Measurements from ENCODE around the gene ETFA.

DNA sequence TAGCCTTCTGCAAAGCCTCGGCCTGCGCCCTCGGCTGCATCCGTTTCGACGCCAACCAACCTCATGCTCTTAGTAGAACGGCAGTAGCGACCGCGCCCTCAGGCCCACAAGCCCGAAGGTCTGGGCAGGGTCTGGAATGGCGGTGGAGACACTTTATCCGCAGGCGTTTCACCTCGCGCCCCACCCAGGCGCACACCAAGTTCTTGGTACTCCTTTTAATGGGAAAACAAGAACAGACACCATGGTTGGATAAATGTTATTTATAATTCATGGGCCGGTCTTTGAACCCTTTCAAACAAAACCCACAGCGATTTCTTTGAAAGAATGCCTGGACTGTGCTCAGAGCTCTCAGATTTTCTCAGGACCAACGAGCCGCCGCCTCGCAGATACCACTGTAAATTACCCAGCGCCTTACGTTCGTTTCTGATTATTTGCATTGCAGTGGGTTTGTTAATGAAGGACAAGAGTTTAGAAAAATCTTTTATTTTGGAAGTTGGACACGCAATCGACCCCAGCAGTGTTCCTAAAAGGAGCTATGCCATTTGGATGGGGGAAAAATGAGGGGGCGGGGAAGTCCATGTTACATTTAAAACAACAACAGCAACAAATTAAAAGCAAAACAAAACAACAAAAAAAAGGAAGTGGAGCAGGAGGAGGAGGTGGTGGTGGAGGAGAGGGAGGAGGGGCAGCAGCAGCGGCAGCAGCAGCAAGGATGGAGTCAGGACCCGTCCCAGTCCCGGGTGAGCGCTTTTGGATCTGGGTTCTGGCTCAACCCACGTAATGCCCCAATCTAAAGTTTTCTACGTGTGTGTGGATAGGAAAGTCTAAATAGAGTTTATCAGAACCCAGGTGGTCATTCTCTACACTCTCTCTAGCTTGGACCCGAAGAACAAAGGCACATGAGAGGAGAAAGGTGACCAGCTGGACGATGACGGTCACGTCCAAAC is 24.3 kb upstream of the ETFA start:
- no peak for TF ChIP-seq SP2 (IDR thresholded peaks at IDR 0.05; ENCODE audit: low read length)
- TF ChIP-seq, protein P1, sequence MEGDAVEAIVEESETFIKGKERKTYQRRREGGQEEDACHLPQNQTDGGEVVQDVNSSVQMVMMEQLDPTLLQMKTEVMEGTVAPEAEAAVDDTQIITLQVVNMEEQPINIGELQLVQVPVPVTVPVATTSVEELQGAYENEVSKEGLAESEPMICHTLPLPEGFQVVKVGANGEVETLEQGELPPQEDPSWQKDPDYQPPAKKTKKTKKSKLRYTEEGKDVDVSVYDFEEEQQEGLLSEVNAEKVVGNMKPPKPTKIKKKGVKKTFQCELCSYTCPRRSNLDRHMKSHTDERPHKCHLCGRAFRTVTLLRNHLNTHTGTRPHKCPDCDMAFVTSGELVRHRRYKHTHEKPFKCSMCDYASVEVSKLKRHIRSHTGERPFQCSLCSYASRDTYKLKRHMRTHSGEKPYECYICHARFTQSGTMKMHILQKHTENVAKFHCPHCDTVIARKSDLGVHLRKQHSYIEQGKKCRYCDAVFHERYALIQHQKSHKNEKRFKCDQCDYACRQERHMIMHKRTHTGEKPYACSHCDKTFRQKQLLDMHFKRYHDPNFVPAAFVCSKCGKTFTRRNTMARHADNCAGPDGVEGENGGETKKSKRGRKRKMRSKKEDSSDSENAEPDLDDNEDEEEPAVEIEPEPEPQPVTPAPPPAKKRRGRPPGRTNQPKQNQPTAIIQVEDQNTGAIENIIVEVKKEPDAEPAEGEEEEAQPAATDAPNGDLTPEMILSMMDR (IDR thresholded peaks at IDR 0.05; ENCODE audit: control extremely low read depth in 1 of 3, insufficient read depth in 1 of 3, low read depth in 1 of 3, low read length in 3 of 3) = no peak
- TF ChIP-seq TAF1 (IDR thresholded peaks at IDR 0.05; ENCODE audit: low read depth, low read length) = 0 out of 2 replicates have a peak, but pooled peaks have one; percentile 44
- no peak for TF ChIP-seq EP300 (IDR thresholded peaks at IDR 0.05; ENCODE audit: borderline replicate concordance in 1 of 2, low read depth in 2 of 2, low read length in 2 of 2)
- no peak for TF ChIP-seq POLR2AphosphoS5 (IDR thresholded peaks at IDR 0.05; ENCODE audit: low read depth, low read length)
- TF ChIP-seq POLR2A (IDR thresholded peaks at IDR 0.05; ENCODE audit: control extremely low read depth in 1 of 2, low read depth in 2 of 2, low read length in 2 of 2) = peak in 1 of 2 experiments; percentile 49; a peak in 1 of 3 replicates
- TF ChIP-seq GABPA (IDR thresholded peaks at IDR 0.05; ENCODE audit: borderline replicate concordance, insufficient read depth, low read length) = no peak
- TF ChIP-seq EZH2 (IDR thresholded peaks at IDR 0.05; ENCODE audit: low read depth, low read length, severe bottlenecking) = peak; percentile 36

All from H1 (cell line).